Right renal pelvis (tissue), 4 donors: ENCODE measurements around the gene EZH1. TPM values are rescaled to one million over a fixed set of nuclear protein-coding genes. Genes with fewer than 3 reads are reported as not detected.
A peak's percentile ranks its signal among the peaks of the same experiment; 100 is the strongest.

ENCODE experiments used
- DNase-seq, 4 donors: peaks; one replicate each; pipeline ENCODE4 v3.0.0-alpha.2; 2013; ENCODE audit warnings: low read depth in 4 of 4, low spot score in 3 of 4, missing footprints in 1 of 4
- polyA plus RNA-seq, 4 donors: library from polyadenylated mRNA; unstranded; fragments of 120-200 nt; gene quantifications; one replicate each; pipeline ENCODE4 v1.2.1, GENCODE V29; 2013; ENCODE audit not compliant: insufficient read length in 4 of 4

The EZH1 gene
- polyA plus RNA-seq: 10 to 100 TPM; 37.0 to 50.2 (median 45.4) TPM

DNA sequence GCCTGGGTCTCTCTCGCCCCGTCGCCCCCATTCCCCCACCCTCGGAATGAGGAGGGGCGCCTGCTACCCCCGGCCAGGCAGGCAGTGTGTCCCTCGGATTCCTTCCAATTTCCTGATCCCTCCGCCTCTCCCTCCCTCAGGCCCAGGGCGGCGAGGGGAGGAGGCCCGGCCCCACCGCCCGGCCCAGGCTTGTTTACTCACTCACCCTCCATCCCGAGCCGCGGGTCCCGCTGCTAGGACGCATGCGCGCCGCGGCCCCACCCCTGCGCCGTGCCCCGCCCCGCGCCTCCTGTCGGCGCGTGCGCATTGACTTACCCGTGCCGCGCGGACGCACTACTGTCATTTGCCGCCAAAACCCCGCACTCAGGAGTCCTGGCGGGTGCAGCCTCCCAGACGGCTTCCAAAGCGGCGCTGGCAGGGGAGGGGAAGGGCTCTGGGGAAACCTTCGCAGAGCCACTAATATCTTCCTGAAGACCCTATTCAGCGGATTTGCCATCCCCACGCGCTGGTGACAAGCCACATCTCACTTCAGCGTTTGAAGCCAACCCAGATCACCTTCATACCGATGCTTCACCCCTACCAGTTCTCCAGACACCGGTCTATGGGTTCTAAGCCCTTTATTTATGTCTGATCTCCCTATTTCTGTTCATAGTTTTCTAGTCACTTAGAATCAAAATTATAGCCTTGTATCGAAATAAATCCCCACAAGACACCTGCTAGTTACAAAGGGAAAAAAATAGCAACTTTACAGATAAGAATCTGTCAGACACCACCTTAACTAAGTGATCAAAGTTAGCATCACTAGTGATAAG lies at the start of gene EZH1:
Gene EZH1 (minus strand): TSS at position 235 of the 812 bp plus-strand sequence. CDS start 16,099 bp downstream, outside the sequence.
- DNase-seq: peak; percentile 79 to 87 (median 84)

DNA sequence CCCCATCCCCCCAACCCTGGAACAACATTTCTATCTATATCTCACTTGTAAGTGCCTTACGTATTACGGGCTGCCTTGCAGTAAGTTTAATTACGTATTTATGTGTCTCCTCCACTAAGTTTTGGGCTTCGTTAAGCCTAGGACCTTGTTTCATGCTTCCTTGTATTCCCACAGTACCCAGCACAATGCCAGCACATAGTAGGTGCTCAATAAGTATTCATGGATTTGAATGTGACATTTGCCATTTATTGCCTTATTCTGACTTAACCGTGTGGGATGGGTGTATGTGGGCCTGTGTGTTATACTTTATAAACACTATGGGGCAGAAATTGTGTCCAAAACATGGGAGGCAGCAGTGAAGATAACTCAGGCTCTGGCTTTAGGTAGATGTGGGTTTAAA lies 47.7 kb upstream of the EZH1 start:
- no peak for DNase-seq

DNA sequence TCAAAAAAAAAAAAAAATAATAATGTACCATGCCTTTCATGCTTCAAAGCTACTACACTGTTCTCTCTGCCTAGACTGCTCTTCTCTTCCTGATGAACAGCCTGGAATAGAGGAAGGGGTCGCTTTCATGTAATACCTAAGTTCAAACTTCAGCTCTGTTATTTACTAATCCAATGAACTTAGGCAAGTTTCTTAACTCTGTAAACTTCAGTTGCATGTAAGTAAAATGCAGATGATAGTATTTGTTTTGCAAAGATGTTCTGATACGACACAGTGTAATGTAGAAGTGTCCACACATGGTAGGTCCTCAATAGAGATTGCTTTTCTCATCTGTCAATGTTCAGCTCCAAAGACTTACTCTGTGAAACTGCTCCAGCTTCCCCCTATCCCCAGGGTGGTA lies 47.1 kb upstream of the EZH1 start:
- no peak for DNase-seq

DNA sequence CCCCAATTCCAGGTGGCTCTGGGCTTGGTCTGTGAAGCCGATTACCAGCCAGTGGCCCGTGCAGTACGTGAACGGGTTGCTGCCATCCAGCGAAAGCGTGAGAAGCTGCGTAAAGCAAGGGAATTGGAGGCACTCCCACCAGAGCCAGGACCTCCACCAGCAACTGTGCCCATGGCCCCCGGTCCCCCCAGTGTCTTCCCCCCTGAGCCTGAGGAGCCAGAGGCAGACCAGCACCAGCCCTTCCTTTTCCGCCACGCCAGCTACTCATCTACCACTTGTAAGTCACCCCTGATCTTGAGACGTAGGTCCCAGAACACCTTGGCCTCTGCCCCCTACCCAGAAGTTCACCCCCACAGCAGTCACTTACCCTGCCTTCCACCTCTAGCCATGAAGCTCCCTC lies 42.4 kb upstream of the EZH1 start:
- DNase-seq: no peak

DNA sequence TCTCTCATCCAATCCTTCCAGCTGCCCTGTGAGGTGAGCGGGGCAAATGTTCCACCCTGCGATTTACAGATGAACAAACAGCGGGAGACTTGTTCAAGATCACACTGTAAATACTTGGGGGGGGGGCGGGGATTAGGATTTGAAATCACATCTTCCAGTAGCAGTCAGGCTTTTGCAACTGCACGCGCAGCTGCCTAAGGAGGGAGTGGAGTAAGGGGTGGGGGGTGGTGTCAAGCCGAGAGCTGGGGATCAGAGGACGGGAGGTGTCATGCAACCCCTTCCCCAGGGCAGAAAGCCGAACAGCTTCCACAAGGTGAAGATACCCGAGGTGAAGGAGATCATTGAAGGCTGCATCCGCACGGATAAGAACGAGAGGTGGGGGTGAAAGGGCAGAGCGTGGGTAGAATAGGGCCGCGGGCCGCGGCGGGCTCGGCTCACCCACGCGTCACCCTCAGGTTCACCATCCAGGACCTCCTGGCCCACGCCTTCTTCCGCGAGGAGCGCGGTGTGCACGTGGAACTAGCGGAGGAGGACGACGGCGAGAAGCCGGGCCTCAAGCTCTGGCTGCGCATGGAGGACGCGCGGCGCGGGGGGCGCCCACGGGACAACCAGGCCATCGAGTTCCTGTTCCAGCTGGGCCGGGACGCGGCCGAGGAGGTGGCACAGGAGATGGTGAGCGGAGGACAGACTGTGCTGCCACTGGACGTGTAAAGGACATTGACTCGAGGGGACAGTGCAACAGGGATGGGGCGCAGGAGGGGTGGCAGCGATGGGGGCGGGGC lies 40.2 kb upstream of the EZH1 start:
- DNase-seq: no peak

DNA sequence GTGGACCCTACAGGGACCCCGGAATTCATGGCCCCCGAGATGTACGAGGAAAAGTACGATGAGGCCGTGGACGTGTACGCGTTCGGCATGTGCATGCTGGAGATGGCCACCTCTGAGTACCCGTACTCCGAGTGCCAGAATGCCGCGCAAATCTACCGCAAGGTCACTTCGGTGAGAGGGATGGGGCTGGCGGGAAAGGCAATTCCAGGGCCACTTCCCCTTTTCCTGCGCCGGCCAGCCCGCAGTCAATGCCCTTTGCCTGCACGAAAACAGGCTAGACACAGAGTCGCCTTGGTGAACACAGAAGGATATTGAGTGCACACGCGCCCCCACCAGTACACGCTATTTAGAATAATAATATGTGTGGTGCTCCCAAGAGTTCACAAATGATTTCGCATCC lies 39.6 kb upstream of the EZH1 start:
- DNase-seq: no peak

DNA sequence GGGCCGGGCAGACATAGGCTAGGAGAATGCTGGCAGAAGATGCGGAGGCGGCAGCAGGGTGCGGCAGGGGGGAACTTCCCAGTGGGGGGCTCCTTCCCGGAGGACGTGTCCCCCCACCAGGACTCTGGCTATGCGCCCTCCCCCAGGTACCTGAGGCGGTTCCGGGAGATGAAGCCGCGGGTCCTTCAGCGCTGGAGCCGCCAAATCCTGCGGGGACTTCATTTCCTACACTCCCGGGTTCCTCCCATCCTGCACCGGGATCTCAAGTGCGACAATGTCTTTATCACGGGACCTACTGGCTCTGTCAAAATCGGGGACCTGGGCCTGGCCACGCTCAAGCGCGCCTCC lies 38.9 kb upstream of the EZH1 start:
- no peak for DNase-seq

DNA sequence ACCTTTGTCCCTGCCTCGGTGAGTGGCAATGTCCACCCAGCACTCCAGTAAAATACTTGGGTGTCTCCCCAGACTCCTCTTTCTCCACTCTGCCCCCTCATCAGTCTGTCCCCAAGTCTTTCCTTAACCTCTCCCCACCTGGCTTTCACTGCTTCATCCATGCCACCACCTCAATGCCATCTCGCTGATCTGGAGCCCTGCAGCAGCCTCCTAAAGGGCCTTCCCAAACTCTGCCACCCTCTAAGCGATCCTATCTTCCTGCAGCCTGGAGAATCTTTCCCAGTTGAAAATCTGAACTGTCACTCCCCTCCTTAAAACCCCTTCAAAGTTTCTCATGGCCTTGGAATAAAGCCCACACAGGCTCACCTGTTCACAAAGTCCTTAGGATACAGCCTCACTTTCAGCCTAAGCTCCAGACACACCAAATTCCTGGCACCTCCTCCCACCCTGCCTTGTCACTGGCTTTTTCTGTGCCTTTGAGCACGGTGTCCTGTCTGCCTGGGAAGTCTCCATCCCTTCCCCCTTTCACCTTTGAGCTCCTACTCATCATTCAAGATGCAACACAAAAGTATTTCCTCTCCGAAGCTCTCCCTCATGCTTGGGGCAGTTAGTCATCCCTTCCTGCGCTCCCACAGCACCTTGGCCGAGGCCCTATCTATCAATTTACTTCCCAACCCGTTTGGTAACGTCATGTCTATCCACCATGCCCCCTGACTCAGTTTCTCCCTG lies 38.4 kb upstream of the EZH1 start:
- DNase-seq: no peak

DNA sequence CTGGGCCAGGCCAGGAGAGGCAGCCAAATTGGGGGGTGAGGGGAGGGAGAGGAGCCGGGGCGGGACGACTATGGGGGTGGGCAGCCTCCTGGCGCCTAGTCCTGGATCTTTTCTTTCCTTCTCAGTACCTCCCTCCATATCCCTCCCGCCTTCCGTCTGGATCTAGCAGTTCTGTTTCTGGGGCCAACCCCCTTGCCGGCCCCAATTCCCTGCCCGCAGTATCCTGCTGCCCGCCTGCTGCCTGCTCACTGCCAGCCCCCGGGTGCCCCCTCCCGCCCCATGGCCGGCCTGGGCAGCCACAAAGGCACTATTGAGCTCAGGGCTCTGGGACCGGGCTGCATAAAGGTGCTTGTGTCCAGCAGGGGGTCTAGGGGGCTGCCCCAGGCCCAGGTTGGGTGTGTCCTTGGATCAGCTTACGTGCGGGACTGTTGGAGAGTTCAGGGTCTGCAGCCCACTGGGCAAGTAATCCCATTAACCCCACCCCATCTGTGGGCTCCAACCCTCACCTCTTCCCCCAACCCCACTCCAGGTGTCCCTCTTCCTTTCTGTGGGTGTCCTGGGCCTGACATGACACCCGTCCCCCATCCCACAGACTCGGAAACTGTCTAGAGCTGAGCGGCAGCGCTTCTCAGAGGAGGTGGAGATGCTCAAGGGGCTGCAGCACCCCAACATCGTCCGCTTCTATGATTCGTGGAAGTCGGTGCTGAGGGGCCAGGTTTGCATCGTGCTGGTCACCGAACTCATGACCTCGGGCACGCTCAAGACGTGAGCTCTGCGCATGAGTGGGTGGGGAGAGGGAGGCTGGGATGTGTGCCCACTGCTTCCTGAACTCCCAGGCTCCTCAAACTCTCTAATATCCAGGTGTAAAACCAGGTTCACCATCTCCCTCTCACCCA lies 37.6 kb upstream of the EZH1 start:
- no peak for DNase-seq

DNA sequence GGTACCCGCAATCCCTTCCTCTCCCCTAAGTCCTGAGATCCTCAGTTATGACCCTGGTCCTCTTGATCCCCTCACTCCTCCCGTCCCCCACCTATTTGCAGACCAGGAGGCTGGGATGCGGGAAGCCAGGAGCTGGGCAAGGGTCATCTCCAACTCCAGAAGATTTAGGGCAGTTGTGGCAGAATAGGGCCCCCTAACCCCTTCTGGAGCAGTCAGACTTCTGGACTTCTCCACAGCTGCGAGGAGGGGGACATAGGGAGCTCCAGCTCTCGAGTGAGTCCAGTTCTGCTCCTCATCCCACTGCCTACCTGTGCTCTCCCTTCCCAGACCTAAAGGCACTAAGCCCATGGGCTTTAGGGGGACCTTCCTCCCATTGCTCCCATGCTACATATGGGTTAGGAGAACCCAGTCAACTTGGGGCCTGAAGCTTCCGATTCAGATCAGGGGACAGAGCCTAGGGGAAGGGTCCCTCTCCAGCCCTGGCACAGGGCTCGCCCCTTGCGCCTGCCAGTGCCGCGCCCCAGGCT lies 36.9 kb upstream of the EZH1 start:
- DNase-seq: no peak

DNA sequence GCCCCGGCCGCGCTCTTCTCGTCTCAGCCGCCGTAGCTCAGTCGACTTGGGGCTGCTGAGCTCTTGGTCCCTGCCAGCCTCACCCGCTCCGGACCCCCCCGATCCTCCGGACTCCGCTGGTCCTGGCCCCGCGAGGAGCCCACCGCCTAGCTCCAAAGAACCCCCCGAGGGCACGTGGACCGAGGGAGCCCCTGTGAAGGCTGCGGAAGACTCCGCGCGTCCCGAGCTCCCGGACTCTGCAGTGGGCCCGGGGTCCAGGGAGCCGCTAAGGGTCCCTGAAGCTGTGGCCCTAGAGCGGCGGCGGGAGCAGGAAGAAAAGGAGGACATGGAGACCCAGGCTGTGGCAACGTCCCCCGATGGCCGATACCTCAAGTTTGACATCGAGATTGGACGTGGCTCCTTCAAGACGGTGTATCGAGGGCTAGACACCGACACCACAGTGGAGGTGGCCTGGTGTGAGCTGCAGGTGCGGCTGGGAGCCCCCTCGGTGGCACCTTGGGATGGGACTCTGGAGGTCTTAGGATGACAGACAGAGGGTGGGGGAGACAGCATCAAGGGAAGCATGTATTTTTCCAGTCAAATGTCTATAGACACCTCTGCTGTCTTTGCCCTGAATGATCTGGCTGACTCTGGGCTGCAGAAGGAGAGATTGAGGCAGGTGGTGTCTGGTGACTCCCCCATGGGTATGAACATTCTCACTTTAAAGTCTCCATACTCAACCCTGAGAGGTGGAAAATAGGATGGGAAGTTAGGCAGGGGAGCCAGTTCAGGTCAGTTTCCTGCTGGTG lies 36.2 kb upstream of the EZH1 start:
- DNase-seq: no peak

DNA sequence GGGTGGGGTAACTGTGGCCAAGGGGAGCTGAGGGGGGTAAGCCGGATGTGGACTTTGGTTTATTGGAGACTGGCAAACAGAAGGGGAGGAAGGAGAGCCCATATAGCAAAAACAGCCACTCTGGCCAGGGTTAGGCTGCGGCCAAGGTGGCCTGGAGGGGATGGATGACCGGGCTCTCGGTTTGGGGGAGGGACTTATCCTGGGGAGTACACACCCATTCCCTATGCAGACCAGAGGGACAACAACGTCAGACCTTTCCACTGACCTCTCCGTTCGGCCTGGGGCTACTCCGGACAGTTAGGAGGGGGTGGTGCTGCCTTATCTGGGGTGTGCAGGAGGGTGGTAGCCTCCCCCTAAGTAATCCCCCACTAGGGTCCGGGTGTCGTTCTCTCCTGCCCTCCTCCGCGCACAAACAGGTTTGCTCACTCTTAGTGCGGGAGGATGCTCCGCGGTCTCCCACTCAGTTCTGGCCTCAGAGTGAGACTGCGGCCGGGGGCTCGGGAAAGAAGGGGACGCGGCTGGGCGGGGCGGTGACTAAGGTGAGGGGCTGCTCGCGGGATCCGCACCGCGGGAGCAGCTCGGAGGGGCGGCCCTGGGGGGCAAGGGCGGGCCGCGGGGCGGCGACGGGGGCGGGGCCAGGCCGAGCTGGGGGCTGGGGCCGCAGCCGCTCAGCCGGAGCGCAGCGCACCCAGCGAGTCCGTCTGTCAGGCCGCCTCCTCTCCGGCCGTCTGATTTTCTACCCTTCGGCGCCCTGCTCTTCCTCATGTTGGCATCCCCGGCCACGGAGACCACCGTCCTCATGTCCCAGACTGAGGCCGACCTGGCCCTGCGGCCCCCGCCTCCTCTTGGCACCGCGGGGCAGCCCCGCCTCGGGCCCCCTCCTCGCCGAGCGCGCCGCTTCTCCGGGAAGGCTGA lies 35.4 kb upstream of the EZH1 start, which contains the start of gene WNK4:
Gene WNK4 (plus strand): TSS at position 675 of the 915 bp plus-strand sequence. CDS start 89 bp downstream, at position 764.
- DNase-seq: no peak

DNA sequence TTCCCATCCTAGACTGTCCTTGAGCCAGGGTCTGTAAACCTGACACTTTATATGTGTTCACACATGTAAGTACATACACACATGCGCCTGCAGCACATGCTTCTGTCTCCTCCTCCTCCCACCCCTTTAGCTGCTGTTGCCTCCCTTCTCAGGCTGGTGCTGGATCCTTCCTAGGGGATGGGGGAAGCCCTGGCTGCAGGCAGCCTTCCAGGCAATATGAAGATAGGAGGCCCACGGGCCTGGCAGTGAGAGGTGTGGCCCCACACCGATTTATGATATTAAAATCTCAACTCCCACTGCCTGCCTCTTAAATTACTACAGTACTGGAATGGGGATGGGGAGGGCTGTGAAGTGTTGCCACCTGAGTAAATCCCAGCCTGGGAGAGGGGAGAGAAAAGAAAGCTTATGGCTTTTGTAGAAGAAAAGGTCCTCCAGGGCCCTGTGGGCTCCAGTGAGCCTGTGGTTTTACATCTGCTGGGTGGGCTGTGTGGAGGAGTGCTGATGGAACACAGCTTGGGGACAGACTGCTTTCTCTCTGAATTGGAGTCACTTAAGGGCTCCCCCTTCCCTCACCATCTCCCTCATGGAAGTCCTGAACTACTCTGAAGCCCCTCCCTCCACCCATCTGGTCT lies 34.6 kb upstream of the EZH1 start:
- no peak for DNase-seq

DNA sequence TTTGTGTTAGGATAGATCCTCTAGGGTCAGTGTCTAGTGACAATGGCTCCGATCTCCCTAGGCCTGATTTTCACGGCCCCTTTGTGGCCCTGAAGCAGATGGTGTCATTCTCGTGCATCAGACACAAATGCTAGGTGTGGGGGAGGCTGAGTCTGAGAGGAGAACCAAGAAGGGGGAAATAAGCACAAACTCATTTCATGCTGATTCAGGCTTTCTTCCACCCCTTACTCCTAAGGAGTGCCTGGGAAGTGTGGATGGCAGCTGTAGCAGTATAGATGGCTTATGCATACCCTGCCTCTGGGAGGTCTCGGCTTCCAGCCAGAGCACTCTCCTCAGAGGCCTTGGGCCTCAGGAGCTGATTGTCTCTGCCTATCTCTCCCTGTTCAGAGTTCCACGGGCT lies 33.7 kb upstream of the EZH1 start:
- DNase-seq: no peak

DNA sequence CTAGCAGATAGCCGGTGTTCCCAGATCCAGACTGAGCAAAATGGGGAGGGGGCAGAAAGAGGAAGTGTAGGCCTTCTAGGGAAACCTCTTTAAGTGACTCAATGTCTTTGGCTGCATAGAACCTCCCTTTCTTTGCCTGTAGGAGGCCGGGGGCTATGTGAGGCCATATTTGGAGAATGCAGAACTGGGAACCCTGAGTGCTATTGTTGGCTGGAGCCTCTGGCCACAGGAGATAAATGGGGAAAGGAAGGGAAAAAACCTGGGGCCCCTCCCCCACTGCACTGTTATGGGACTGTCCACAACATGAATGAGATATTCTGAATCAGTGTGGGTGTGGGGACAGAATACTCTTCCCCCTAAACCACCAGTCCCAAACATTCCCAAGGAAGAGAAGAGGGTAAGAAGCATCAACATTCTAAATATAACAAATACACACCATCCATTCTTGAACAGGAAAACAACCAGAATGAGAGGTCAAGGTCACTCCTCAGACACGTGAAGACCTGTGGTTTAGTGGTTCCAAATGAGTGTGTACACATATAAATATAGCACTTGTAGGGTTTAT lies 30.8 kb upstream of the EZH1 start:
- DNase-seq: no peak

DNA sequence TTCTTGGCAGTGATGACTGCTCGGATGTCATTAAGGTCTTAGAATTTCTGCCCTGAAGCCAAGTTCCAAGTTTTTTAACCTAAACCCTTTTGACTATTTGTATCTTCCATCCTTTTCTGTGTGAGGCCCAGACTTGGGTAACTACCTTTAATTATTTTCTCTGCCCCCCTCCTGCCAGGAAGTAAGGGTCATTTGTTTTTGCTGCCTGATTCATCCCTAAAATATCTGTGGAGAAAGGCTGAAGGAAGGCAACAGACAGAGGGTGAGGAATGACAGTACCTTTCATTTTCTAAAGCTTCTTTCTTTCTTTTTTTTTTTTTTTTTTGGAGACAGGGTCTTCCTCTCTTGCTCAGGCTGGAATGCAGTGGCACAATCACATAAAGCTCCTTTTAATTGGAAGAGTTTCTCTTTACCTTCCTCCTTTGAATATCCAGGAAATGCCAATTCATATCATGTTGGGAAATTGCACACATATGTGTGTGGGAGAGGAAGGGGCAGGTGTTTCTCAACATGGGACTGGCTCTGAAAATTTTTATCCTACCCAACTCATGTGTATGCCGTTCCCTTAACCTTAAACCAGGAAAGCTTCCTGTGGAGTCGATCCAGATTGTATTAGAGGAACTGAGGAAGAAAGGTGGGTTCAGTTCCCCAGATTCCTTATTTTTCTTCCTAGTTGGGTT lies 29.4 kb upstream of the EZH1 start:
- no peak for DNase-seq
